GM18498 (cell line): Measurements from ENCODE around the gene KLF6.
"Not testable (repeated sequence)": the region's sequence is repeated elsewhere in the genome, so short reads cannot be mapped to it uniquely, and the experiment has no call there.

Experiments
- ATAC-seq: cut with Tn5 transposase; IDR thresholded peaks from one replicate; pipeline ENCODE4 v1.9.1; 2021; ENCODE audit warnings: mild to moderate bottlenecking, moderate library complexity; ENCODE audit not compliant: unreplicated experiment

Gene KLF6

DNA sequence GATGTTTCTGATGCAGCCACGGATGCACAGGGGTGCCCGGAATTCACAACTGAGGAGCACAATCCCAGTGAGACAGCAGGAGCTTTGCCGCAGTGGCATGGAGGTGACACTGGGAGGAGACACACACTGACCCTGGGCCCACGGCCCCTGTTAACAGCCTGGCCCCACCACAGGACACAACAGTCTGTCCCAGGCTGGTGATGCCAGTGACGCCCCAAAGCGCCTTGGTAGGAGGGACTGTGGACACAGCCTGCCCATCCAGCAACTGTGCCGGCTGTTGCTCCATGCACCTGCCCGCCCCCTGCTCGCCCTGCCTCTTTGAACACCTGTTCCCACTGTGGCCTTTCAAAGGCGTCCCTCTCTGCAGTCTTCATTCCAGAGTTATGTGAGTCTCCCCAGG lies 49.8 kb downstream of the KLF6 start:
- no peak for ATAC-seq

DNA sequence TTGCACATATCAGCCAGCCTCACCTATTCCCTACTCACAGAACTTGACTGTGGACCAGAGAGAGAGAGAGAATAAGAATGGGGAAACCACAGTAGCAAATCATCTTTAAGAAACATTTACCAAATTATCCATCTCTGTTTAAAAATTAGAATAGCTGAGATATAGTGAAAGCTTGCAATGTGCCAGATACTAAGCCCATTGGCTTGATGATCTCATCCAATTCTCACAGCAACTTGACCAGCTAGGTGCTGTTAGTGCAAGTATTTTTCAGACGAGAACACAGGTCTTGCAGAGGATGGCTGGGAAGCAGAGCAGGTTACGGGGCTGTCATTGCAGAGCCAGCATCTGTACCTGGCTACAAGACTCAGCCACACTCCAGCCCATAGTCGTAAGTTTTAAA lies 50.9 kb downstream of the KLF6 start:
- no peak for ATAC-seq

- not testable (repeated sequence) for ATAC-seq
Observed at GRCh38 chr10:3732183-3732582, 52.8 kb downstream of the KLF6 start.

DNA sequence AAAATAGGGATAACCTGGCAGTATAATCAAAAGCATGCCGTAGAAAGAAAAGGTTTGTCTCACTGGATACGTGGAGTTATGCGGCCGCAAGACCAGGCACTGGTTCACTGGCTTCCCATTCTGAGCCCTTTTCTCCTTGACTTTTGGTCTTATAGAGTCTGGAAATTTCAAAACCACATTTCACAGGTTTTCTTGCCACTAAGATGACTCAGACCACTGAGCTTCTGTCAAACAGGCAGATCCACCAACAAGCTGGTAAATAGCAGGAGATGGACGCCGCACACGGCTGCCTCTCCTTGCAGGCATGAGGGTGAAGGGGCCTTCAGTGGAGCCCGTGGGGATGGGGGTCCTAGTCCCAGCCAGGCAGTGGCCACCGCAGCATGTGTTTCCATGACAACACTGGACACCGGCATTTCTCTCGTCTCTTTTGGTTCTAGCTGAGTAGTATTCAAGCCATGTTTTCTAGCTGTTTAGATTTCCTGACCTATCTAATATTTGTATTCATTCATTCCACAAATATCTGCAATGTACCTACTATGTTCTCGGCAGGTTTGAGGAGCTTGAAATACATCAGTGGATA lies 55.5 kb downstream of the KLF6 start:
- no peak for ATAC-seq

- ATAC-seq, result no peak
Observed at GRCh38 chr10:3728563-3728962, 56.4 kb downstream of the KLF6 start.

DNA sequence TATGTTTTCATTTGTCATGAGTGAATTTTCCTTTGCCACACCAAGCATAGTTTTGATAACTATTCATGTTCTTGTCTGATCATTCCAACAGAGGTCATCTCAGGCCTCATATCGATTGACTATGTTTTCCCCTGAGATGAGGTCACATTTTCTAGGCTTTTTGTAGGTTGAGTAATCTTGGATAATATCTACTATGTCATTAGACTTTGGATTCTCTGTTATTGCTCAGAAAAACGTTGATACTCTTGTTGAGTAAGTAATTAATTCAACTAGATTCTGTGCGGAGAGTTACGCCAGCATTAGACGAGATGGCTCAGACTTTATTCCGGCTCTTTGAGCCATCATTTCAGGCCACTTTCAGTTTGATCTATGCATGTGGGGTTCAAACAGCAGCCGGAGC lies 57.7 kb downstream of the KLF6 start:
- no peak for ATAC-seq
